ENCODE results near the gene H3-3A. TPM values are rescaled to one million over a fixed set of nuclear protein-coding genes. Genes with fewer than 3 reads are reported as not detected.

The H3-3A gene
- polyA plus RNA-seq, 3 donors: 961 to 1,826 (median 1,812) TPM

DNA sequence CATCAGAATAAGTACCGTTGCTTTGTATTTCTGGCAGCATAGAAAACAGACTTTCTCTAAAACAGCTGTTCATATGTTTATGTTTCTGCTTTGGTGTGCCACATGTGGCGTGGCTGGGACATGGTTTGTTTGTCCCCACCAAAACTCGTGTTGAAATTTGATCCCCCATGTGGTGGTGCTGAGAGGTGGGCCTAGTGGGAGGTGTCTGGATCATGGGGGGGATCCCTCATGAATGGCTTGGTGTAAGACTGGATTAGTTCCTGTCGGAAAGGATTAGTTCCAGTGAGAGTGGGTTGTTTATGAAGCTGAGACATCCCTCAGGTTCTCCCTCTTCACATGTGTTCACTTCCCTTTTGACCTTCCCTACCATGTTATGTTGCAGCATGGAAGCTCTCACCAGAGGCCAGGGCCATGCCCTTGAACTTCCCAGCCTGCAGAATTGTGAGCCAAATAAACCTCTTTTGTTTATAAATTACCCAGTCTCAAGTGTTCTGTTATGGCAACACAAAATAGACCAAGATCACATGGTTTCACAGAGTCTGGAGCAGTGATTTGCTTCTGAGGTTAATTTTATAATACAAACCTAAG, 17.9 kb upstream of the H3-3A start:
- Histone ChIP-seq H3K9me3 (replicated peaks in 1 of 2; ENCODE audit: control insufficient read depth in 1 of 2, insufficient read depth in 1 of 2, low read length in 2 of 2) (peaks cover 0 to 9% of the 10 kb centered on the region in 2 donors), H3K36me3 (replicated peaks in 1 of 2; ENCODE audit: control insufficient read depth in 1 of 2, insufficient read depth in 2 of 2, low read length in 2 of 2) (no peaks in the 10 kb centered on the region), H4K20me1 (ENCODE audit: insufficient read depth, low read length) (no peaks in the 10 kb centered on the region), H3K9ac (ENCODE audit: insufficient read depth, low read length, poor library complexity, severe bottlenecking) (no peak overlapping the region), H3K4me2 (replicated peaks; ENCODE audit: extremely low read depth, low read length, poor library complexity, severe bottlenecking) (no peak overlapping the region), H3K79me2 (ENCODE audit: insufficient read depth, low read length) (no peaks in the 10 kb centered on the region), H3K27me3 (ENCODE audit: control insufficient read depth in 2 of 2, insufficient read depth in 2 of 2, low read length in 2 of 2) (no peaks in the 10 kb centered on the region), H2AFZ (ENCODE audit: insufficient read depth, low read depth, low read length, poor library complexity, severe bottlenecking) (no peak overlapping the region), H3K4me3 (replicated peaks in 1 of 3; ENCODE audit: low read depth in 2 of 3, low read length in 3 of 3) (no peak overlapping the region), H3K4me1 (ENCODE audit: control insufficient read depth in 1 of 2, insufficient read depth in 2 of 2, low read length in 2 of 2) (peaks cover 50 to 72% of the 10 kb centered on the region in 2 donors), H3K27ac (ENCODE audit: low read depth in 1 of 2, low read length in 2 of 2) (peak overlapping the region in 1 of 2 donors; percentile 90)
- Mint-ChIP-seq H3K27me3 (ENCODE audit: low read depth in 3 of 3) (peaks cover 0 to 3% (median 0%) of the 10 kb centered on the region in 3 donors), H3K27ac (peak overlapping the region; percentile 94 to 99 (median 96)), H3K36me3 (peaks cover 6 to 10% of the 10 kb centered on the region in 2 donors), H3K9me3 (peaks cover 6 to 11% (median 7%) of the 10 kb centered on the region in 7 donors), H3K4me1 (peaks cover 61% of the 10 kb centered on the region), H3K4me3 (no peak overlapping the region)
- DNase-seq: no peak
- no peak for TF ChIP-seq CTCF (IDR thresholded peaks at IDR 0.05)
- intact Hi-C loops (cut with micrococcal nuclease): no loop called here
- WGBS (ENCODE audit: insufficient coverage): 96% methylated on average over 2 of the region's 4 CpGs

DNA sequence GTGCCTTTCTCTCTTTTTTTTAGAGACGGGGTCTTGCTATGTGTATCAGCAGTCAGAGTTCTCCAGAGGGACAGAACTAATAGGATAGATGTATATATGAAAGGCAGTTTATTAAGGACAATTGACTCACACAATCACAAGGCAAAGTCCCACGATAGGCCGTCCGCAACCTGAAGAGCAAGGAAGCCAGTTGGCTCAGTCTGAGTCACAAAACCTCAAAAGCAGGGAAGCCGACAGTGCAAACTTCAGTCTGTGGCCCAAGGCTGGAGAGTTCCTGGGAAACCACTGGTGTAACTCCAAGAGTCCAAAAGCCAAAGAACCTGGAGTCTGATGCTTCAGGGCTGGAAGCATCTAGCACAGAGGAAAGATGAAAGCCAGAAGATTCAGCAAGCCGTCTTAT, 16.3 kb upstream of the H3-3A start:
- DNase-seq: peak in 1 of 3 donors; percentile 41
- intact Hi-C loops (cut with micrococcal nuclease): no loop called here
- Histone ChIP-seq H3K4me1 (ENCODE audit: control insufficient read depth in 1 of 2, insufficient read depth in 2 of 2, low read length in 2 of 2) (peaks cover 52 to 73% of the 10 kb centered on the region in 2 donors), H3K9me3 (replicated peaks in 1 of 2; ENCODE audit: control insufficient read depth in 1 of 2, insufficient read depth in 1 of 2, low read length in 2 of 2) (peaks cover 0 to 9% of the 10 kb centered on the region in 2 donors), H3K4me2 (replicated peaks; ENCODE audit: extremely low read depth, low read length, poor library complexity, severe bottlenecking) (no peak overlapping the region), H3K9ac (ENCODE audit: insufficient read depth, low read length, poor library complexity, severe bottlenecking) (no peak overlapping the region), H3K27ac (ENCODE audit: low read depth in 1 of 2, low read length in 2 of 2) (no peak overlapping the region), H4K20me1 (ENCODE audit: insufficient read depth, low read length) (no peaks in the 10 kb centered on the region), H3K27me3 (ENCODE audit: control insufficient read depth in 2 of 2, insufficient read depth in 2 of 2, low read length in 2 of 2) (no peaks in the 10 kb centered on the region), H2AFZ (ENCODE audit: insufficient read depth, low read depth, low read length, poor library complexity, severe bottlenecking) (no peak overlapping the region), H3K79me2 (ENCODE audit: insufficient read depth, low read length) (no peaks in the 10 kb centered on the region), H3K36me3 (replicated peaks in 1 of 2; ENCODE audit: control insufficient read depth in 1 of 2, insufficient read depth in 2 of 2, low read length in 2 of 2) (no peaks in the 10 kb centered on the region), H3K4me3 (replicated peaks in 1 of 3; ENCODE audit: low read depth in 2 of 3, low read length in 3 of 3) (no peak overlapping the region)
- Mint-ChIP-seq H3K4me3 (no peak overlapping the region), H3K9me3 (peaks cover 6 to 11% (median 7%) of the 10 kb centered on the region in 7 donors), H3K4me1 (peaks cover 58% of the 10 kb centered on the region), H3K27me3 (ENCODE audit: low read depth in 3 of 3) (peaks cover 0 to 2% (median 0%) of the 10 kb centered on the region in 3 donors), H3K27ac (peak overlapping the region in 3 of 7 donors; percentile 27 to 38 (median 37)), H3K36me3 (peaks cover 6 to 12% of the 10 kb centered on the region in 2 donors)
- no peak for TF ChIP-seq CTCF (IDR thresholded peaks at IDR 0.05)
- WGBS (ENCODE audit: insufficient coverage): 49% methylated on average over 4 of the region's 6 CpGs

All from CD14-positive monocyte (primary cell).